A673 (cell line): ENCODE data around the gene PDE12.

Experiments used
- CTCF ChIP-seq: fragments of 300-800, 200-600 bp; sonication (generic); conservative IDR thresholded peaks from 2 replicates; pipeline ENCODE4 v1.5.1; 2017; ENCODE audit warnings: low read depth, mild to moderate bottlenecking, antibody characterized with exemption, low read length, moderate library complexity, mixed read lengths
- EZH2 ChIP-seq: fragments of 200-600 bp; sonication (generic); IDR thresholded peaks from 2 replicates; pipeline ENCODE4 v1.6.1; 2017; ENCODE audit warnings: borderline replicate concordance, low read depth, mild to moderate bottlenecking, mixed read lengths, antibody characterized with exemption, low read length; ENCODE audit not compliant: poor library complexity, severe bottlenecking

GRCh38 chr3:57594144-57594543 lies 38.1 kb downstream of the PDE12 start:
- TF ChIP-seq CTCF, result no peak
- TF ChIP-seq EZH2, result no peak
